GM03348 (cell line): ENCODE results near the gene GSK3B.
"Not testable (repeated sequence)": the region's sequence is repeated elsewhere in the genome, so short reads cannot be mapped to it uniquely, and the experiment has no call there.

ENCODE experiments used
- DNase-seq: peaks from one replicate; pipeline ENCODE4 v3.0.0; 2012; ENCODE audit warnings: low spot score

GSK3B gene

GRCh38 chr3:120005741-120006140 is 88.5 kb downstream of the GSK3B start:
- not testable (repeated sequence) for DNase-seq

DNA sequence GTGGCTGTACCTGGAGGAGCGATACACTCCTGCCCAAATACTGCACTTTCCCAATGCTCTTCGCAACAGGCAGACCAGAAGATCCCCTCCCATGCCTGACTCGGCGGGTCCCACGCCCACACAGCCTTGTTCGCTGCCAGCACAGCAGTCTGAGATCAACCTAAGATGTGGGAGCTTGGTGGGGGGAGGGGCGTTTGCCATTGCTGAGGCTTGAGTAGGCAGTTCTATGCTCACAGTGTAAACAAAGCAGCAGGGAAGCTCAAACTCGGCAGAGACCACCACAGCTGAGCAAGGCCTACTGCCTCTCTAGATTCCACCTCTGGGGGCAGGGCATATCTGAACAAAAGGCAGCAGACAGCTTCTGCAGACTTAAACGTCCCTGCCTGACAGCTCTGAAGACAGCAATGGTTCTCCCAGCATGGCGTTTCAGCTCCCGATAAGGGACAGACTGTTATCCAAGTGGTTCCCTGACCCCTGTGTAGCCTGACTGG is 90.2 kb downstream of the GSK3B start:
- not testable (repeated sequence) for DNase-seq

DNA sequence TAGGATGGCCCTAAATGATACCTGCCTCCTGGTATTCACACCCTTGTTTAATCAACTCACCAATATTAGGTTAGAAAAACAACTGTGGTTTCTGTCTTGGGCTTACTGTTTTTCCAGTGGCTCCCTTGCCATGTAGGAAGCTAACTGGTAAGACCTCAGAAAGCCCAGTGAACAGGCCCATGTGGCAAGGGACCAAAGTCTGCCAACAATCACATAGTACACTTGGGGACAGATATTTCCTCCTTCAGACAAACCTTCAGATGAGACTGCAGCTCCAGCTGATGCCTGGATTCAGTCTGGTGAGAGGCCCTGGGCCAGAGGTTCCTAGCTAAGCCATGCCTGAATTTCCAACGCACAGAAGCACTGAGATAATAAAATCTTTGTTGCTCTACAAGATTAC is 96.1 kb downstream of the GSK3B start:
- DNase-seq, result no peak

DNA sequence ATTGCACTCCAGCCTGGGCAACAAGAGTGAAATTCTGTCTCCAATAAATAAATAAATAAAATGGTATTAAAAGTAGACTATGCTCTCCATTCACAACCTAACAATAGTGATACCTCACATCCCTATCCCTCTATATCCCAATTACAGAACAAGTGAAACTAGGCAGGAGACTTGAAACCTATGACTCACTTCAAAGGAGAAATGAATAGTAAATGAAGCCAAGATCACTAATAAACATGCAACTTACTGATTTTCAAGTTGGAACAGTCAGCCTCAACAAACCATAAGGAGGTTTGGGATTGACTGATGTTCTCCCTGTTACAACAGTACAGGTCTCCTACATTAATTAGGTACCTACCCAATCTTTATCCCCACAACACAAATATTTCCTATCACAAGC is 103.4 kb downstream of the GSK3B start:
- DNase-seq, result peak; percentile 17

GRCh38 chr3:119989981-119990655 is 104.1 kb downstream of the GSK3B start:
- no peak for DNase-seq

DNA sequence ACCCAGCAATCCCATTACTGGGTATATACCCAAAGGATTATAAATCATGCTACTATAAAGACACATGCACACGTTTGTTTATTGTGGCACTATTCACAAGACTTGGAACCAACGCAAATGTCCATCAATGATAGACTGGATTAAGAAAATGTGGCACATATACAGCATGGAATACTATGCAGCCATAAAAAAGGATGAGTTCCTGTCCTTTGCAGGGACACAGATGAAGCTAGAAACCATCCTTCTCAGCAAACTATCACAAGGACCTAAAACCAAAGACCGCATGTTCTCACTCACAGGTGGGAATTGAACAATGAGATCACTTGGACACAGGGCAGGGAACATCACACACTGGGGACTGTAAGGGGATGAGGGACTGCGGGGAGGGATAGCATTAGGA is 107.4 kb downstream of the GSK3B start:
- DNase-seq, result not testable (repeated sequence)

DNA sequence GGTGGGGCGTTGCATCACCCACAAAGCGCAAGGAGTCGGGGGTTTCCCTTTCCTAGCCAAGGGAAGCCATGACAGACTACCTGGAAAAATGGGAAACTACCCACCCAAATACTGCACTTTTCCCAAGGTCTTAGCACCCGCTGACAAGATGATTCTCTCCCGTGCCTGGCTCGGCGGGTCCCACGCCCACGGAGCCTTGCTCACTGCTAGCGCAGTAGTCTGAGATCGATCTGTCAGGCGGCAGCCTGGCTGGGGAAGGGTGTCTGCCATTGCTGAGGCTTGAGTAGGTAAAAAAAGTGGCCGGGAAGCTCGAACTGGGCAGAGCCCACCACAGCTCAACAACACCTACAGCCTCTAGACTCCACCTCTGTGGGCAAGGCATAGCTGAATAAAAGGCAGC is 112.9 kb downstream of the GSK3B start:
- no peak for DNase-seq

- no peak for DNase-seq
Observed at GRCh38 chr3:119978554-119979208, 115.6 kb downstream of the GSK3B start.

- no peak for DNase-seq
Observed at GRCh38 chr3:119977353-119977752, 116.9 kb downstream of the GSK3B start.

DNA sequence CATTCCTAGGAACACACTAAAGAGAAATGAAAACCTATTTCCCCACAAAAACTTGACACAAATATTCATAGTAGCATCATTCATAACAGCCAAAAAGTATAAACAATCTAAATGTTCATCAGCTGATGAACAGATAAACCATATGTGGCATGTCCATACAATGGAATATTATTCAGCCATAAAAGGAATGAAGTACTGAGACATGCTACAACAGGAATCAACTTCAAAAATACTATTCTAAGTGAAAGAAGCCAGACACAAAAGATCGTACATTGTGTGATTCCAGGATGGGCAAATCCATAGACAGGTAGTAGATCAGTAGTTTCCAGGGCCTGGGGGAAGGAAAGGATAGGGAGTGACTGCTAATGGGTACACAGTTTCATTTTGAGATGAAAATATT is 118.0 kb downstream of the GSK3B start:
- no peak for DNase-seq

- no peak for DNase-seq
Observed at GRCh38 chr3:119974656-119975055, 119.6 kb downstream of the GSK3B start.

- DNase-seq, result no peak
Observed at GRCh38 chr3:119973018-119973646, 121.1 kb downstream of the GSK3B start.

DNA sequence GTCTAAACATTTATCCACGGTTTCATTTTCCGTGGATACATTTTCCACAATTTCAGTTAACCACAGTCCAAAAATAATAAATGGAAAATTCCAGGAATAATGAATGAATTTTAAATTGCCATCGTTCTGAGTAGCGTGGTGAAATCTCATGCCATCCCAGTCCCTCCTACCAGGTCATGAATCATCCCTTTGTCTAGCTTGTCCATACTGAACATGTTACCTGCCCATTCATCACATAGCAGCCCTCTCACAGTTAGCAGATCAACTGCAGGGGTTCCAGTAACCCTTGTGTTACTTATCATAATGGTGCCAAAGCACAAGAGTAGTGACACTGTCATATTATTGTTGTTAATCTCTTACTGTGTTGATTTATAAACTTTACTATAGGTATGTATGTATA is 124.5 kb downstream of the GSK3B start:
- no peak for DNase-seq

DNA sequence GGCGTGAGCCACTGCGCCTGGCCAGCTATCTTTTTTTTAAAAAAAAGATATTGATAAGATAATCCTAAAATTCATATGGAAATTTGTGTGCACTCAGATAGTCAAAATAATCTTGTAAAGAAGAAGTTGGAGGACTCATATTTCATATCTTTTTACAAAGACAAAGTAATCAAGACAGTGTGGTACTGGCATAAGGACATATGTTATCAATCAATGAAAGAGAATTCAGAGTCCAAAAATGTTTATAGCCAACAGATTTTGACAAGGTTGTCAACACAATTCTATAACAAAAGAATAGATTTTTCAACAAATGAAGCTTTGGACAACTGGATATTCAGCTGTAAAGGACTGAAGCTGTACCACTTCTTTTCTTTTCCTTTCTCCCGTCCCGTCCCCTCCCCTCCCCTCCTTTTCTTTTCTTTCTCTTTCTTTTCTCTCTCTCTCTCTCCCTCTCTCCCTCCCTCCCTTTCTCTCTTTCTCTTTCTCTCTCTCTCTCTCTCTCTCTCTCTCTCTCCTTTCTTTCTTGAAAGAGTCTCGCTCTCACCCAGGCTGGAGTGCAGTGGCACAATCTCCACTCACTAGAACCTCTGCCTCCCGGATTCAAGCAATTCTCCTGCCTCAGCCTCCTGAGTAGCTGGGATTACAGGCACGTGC is 126.8 kb downstream of the GSK3B start:
- no peak for DNase-seq

GRCh38 chr3:119965692-119966091 is 128.6 kb downstream of the GSK3B start:
- DNase-seq, result no peak

- no peak for DNase-seq
Observed at GRCh38 chr3:119964294-119964693, 130.0 kb downstream of the GSK3B start.

DNA sequence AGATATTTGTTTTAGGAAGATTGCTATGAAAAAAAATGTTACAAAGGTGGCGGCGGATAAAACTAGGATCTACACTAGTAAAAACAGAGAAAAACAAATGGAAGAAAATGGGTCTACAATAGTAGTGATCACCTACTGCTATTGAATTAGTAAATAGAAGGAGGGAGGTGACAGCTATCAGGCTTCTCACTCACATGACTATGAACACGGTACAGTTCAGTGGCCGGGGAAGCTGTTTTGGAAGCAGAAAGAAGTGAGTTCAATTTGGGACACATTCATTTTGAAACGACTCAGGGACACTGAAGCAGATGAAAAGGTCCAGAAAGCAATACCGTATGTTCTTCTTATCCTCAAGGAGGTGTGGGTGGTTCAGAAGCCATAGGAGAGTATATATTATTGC is 138.3 kb downstream of the GSK3B start:
- no peak for DNase-seq

DNA sequence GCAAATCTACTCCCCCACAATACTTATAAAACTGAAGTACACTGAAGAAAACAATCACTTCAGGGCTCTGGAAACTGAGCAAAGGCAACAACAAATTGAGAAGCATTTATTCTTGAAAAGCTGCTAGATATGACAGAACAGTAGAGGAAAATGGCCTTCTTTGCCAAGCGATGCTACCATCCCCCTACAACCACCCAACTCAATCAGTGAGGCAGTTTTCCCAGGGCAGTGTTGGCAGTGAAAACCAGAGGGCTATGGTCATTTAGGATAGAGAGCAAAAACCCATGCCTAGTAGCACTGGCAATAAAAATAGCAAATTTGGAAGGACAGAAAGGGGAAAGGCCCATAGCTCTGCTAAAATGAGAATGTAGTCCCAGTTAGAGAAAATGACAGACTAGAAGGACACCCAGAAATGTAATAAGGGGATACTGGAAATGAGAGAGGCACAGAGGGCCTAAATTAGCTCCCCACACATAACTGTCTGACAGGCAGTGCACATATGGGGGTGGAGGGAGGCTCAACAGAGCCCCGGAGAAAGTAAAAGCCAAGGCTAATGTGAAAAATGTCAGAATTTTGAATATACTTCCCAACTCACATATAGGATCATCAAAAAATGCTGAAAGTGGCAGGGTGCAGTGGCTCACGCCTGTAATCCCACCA is 143.5 kb downstream of the GSK3B start:
- no peak for DNase-seq

- DNase-seq, result no peak
Observed at GRCh38 chr3:119945291-119945690, 149.0 kb downstream of the GSK3B start.

- no peak for DNase-seq
Observed at GRCh38 chr3:119944091-119944490, 150.2 kb downstream of the GSK3B start.

DNA sequence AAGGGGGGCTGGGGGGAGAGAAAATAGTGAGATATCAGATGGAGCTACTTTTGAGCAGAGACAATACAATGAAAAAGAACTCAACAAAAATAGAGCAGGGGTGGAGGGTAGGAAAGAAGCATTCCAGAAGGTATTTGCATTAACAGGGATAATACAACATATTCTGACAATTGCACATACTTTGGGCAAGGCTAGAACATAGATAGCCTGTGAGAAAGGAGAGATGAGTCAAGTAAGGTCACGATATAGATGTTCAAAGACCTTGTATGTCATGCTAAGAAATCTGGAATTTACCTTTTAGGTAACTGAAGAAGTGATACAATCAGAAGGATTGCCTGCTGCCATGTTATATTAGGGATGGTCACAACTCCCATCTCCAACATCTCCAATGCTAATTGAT is 155.2 kb downstream of the GSK3B start:
- DNase-seq, result no peak

- no peak for DNase-seq
Observed at GRCh38 chr3:119937229-119937628, 157.0 kb downstream of the GSK3B start.
